GM21390 (cell line): ENCODE data around the gene ANKFN1.

Experiments used
- ATAC-seq: cut with Tn5 transposase; IDR thresholded peaks from one replicate; pipeline ENCODE4 v1.9.1; 2021; ENCODE audit not compliant: unreplicated experiment

ANKFN1 gene

GRCh38 chr17:56152874-56153602, at the start of gene ANKFN1:
TSS of gene ANKFN1 (plus strand) at chr17:56153475. CDS start at chr17:56212668, 59,193 bp downstream.
- no peak for ATAC-seq

DNA sequence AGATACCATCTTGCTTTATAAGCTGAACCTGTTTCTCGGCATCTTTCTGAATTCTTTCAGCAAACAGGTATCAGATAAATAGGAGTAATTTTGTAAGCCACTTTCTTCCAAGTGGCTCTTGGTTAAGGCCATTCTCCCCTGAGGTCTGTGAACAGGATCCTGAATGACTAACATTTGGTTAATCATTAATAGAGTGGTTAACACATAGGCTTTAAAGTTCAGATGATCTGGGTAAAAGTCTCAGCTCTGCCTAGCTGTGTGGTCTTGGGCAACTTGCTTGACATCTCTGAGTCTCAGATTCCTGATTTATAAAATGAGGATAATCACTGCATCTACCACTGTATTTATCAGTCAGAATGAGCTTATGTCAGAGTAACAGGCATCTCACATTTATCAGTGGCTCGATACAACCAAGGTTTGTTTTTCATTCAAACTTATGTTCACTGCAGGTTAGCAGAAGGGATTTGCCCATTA, 44.4 kb upstream of the ANKFN1 start:
- ATAC-seq, result no peak

DNA sequence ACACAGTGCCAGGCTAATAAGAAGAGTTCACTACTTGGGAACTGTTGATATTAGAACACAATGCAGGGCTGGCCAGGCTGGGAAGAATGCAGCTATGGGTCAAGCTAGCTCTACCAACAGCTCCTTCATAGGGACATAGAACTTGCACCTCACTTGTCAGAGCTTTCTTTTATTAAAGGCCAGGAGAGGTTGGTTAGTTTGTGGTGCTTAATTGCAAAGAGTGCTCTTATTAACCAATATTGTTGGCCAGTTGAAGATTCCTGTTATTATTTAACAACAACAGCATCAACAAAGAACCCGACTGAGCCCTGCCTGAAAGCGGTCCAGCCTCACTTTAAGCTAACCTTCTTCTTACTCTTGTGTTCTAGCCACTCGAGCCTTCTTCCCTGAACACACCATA, 43.4 kb upstream of the ANKFN1 start:
- ATAC-seq, result no peak

- ATAC-seq, result no peak
Measured at GRCh38 chr17:56110463-56111135, 42.7 kb upstream of the ANKFN1 start.

- ATAC-seq, result no peak
Measured at GRCh38 chr17:56111706-56112485, 41.4 kb upstream of the ANKFN1 start.

DNA sequence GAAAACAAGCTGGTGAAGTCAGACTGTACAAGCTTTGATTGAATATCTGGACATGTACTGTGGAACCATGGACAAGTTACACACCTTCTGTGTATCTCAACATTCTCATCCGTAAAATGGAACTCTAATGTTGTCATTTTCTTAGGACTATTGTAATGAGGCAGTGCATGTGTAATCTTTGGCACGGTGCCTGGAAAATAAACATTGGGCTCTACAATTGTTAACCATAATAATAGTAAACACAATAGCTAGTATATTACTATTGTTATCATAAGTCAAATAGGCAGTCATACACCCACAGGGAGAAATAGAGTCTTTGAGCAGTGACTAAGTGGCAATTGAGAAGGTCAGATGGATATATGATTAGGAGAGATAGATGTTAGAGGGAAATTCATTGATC, 39.8 kb upstream of the ANKFN1 start:
- no peak for ATAC-seq

DNA sequence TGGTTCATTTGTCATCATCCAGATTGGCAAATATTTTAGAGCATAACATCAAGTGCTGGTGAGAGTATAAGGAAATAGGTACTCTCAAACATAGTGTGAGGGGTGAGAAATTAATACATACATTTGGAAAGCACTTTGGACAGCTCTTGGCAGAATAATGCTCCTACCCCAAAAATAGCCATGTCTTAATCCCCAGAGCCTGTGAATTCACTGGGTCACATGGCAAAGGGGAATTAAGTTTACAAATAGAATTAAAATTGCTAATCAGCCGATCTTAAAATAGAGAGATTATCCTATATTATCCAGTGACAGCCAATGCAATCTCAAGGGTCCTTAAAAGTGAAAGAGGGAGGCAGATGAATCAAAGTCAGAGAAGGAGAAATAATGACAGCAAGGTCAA, 38.8 kb upstream of the ANKFN1 start:
- no peak for ATAC-seq

DNA sequence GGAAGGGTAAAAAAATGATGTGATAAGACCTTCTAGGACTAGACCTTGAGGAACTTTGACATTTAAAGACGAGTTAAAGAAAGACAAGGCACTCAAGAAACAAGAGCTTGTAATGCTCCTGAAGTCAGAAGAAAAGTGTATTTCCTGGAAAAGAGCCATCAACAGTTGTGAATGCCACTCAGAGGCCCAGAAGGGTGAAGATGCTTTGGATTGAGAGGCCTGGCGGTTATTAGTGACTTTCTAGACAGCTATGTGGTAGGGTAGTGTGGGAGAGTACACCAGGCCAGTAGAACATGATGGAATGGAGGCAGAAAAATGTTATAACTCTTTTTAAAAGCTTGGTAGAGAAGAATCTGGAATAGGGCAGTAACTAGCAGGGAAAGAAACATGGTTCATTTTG, 34.1 kb upstream of the ANKFN1 start:
- no peak for ATAC-seq

DNA sequence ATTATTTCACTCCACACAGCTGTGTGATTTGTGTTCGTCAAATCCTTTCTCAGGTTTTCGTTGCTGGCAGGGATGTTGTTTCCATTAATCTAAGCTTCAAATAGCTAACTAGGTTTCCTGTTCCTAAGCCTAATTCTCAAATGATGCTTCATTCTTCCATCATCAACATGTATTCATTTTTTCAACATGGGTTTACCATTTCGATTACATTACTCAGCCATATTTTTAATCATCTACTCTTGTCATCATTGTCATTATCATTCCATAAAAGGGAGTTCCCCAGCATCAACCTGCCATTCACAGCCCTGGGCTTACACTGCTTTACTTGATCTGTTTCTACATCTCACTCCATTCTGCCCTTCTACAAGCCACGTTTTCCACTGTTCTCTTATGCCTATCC, 33.3 kb upstream of the ANKFN1 start:
- ATAC-seq, result no peak

DNA sequence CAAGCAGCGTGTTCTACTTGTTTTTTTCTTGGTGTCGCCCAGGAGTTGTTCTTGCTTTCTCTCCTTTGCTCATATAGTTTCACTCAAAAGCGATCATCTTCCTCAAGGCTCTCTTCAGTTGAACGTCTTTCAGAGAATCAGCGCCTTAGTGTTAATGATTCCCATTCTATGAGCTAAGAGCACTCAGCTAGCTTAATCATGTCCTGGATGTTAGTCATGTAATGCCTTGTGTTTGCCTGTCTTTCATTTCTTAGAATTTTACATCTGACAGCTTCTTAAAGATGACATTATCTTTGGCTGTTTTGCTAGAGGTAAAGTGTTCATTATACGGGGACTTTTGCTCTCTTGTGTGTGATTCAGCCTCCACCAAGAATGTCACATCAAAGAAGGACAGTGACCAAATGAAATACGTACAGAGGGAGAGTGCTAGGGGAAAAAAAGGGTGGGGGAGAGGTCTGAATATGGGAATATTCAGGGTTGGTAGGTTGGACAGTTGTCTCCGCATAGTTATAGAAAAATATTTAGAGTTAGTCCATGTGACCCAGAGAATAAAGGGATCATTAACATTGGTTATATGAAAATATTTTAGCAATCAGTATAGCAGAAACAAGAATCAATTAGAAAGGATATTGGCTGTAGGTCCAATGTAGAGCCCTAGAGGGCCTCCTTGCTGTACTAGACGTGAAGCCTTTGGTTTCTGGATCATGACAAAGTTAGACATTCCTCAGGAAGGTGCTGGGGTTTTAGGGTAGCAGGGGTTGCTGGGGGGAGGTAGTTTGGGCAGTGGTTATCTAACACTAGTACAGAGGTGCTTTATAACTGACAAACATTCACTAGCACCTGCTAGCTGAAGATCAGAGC, 31.9 kb upstream of the ANKFN1 start:
- no peak for ATAC-seq

GRCh38 chr17:56125830-56126819, 27.1 kb upstream of the ANKFN1 start:
- no peak for ATAC-seq

DNA sequence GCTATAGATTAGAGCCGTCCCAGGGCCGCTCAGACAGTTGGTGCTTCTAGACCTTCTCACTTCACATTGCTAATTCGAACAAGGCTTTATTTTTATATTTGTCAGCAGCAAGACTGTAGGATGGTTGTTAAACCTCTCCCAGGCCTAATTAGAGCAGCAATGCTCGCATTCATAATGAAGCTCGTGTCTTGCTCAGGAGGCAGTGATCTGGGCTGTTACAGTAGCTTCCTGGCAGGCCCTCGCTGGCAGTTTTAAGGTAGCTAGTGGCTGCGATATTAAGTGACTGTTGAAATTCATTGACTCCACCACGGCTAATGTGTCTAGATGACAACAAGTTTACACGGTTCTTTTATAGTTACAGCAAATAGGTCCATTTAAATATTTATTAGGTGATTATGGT, 23.2 kb upstream of the ANKFN1 start:
- ATAC-seq, result no peak

DNA sequence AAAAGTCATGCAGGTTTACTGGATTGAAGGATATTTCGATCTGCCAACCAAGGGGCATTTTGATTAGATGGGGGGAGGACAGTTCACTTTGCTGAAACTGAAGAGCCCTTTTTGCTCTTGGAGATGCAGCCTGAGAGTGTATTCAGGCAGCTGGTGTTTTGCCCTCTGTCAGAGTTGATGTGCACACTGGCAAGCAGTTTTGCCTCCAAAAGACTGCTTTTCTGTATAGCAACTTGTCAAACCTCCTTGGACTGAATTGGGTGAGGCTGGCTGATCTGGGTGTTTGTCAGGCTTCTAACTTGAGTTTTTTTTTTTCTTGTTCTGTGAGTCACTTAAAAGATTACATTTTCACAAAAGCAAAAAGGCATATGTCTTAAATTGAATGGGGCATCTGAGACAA, 22.6 kb upstream of the ANKFN1 start:
- ATAC-seq, result no peak

DNA sequence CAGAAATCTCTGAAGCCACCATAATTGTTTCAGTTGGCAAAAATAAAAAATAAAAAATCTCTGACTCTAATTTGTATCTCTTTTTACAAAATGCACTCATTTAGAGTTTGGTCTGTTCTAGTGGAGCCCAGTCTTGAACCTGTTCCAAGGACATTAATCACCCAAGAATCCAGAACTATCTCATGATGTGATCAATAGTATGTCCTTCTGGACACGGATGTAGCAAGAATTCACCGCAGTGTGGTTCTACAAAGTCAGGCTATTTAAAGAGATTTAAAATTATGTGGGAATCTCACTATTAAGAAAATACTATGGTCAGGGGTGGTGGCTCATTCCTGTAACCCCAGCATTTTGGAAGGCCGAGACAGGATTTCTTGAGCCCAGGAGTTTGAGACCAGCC, 21.8 kb upstream of the ANKFN1 start:
- ATAC-seq, result no peak

DNA sequence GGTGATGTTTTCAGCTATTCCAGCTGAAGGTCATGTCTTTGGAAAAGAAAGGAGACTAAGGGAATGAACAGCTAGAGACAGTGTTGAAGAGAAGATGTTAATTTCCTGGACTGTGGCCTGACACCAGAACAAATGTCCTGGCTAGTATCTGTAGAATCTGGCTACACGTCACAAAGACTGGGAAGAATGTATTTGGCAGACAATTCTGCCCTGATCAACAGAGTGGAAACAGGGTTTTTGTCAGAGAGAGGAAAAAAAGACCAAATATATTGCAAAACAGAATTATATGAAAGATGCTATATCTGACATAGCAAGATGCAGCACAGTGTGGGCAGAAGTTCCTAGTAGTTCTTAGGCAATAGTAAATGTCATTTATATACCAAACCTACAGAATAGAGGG, 17.0 kb upstream of the ANKFN1 start:
- ATAC-seq, result no peak

DNA sequence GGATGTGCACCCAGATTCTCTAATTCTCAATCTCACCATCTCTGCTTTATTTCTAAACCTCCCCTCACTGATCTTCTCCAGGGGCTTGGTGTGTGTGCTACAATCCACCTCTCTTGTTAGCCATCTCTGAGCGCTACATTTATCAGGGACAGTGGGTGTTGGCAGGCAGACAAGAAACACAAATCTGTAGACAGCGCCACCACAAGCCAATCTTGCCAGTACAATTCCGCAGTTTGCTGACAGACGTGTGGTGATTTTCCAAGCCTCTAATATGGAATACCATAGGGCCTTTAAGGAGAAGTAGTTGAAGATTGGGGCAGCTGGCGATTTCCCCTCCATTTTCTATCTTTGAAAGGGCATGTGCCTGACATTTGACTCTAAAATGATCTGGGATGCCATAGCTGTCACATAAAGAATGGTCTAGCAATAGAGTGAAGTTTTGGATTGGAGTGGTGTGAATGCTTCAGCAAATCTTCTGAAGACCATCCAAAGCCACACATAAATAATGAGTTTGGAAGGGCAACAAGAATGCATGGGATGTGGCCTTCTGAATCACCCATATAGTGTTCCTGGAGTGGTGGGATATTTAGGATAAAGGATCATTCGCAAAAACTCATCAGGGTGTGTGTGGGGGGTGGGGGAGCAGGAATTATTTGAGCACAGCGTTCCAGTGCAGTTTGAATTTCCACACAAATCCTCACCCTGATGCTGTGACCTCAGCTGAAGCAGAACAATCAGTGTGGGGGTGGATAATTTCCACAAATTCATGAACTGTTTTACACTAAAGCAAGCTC, 12.0 kb upstream of the ANKFN1 start:
- no peak for ATAC-seq

DNA sequence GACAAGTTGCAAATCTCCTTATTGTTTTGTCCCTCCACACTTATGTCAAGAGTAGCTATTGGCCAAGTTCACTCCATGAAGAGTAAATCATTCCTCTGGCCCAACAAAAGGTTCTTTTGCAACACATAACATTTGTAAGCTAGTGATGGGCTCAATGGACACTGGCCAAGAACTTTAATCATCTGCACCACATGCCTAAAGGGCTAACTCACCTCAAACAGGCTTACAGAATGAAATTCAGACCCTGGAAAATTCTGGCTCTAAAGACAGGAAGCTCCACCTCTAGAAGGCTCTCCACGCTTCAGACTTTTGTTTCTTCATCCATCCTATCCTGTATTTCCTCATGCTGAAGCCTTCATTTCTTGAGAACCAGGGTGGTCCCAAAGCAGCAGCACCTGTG, 10.9 kb upstream of the ANKFN1 start:
- ATAC-seq, result no peak

GRCh38 chr17:56142781-56143180, 10.5 kb upstream of the ANKFN1 start:
- no peak for ATAC-seq

DNA sequence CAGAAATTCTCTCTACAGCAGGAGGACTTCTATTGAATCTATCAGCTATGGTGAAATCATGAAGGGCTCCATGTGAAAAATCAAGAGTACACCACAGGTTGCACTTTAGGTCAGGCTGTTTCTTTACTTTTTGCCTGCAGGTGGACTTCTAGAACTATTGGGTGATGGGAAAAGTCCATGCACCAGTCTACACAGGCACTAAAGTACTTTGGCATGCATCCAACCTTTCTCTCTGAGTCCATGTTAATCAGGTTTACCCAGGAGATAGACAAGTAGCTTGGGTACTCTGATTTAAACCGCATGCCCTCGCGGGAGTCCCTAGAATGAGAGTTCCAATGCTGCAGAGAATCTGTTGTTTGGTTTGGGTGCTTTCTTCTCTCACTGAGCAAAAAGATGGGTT, 9.1 kb upstream of the ANKFN1 start:
- no peak for ATAC-seq
